Astrocyte of the hippocampus (primary cell): Measurements from ENCODE around the gene TMEM248.
"Not testable (repeated sequence)": the region's sequence is repeated elsewhere in the genome, so short reads cannot be mapped to it uniquely, and the experiment has no call there.

Source experiments
- DNase-seq: peaks from one replicate; pipeline ENCODE4 v3.0.0; 2011; ENCODE audit warnings: low read depth, low spot score

TMEM248 gene

GRCh38 chr7:66908598-66908997, 12.4 kb upstream of the TMEM248 start:
- DNase-seq, result not testable (repeated sequence)

GRCh38 chr7:66910789-66911188, 10.2 kb upstream of the TMEM248 start:
- DNase-seq, result no peak

DNA sequence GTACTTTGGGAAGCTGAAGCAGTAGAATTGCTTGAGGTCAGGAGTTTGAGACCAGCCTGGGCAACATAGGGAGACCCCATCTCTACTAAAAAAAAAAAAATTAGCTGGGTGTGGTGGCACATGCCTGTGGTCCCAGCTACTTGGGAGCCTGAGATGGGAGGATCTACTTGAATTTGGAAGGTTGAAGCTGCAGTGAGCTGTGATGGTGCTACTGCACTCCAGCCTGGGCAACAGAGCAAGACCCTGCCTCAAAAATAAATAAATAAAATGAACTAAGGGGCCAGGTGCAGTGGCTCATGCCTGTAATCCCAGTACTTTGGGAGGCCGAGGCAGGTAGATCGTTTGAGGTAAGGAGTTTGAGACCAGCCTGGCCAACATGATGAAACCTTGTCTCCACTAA, 9.8 kb upstream of the TMEM248 start:
- not testable (repeated sequence) for DNase-seq

- DNase-seq, result no peak
Measured at GRCh38 chr7:66912195-66912594, 8.8 kb upstream of the TMEM248 start.

DNA sequence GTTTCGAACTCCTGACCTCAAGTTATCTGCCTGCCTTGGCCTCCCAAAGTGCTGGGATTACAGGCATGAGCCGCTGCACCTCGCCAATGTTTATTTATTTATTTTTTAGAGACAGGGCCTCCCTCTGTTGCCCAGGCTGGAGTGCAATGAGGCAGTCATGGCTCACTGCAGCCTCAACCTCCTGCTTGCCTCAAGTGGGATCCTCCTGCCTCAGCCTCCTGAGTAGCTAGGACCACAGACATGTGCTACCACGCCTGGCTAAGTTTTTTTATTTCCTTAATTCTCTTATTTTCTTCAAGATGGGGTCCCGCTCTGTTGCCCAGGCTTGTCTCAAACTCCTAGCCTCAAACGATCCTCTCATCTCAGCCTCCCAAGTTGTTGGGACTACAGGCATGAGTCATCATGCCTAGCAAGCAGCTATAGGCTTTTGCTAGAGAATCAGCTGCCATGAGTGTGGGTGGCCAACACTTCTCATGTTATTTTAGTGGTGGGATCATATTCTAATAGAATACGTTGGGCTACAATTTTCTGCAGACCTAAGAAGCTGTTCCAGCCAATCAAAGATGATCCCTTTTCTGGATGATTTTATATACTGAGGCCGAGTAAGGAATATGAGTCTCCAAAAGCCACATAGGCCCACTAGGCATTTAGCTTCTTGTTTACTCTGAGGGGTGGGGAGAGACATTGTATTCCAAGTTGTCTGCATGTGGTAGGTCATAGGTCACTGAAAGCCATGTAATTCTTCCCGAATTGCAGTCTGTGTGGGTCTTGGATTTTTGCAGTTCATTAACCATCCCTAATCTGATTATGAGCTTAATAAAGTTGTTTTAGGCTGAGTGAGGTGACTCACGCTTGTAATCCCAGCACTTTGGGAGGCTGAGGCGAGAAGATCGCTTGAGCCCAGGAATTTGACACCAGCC, 7.6 kb upstream of the TMEM248 start:
- DNase-seq, result no peak

GRCh38 chr7:66917904-66918303, 3.1 kb upstream of the TMEM248 start:
- not testable (repeated sequence) for DNase-seq

DNA sequence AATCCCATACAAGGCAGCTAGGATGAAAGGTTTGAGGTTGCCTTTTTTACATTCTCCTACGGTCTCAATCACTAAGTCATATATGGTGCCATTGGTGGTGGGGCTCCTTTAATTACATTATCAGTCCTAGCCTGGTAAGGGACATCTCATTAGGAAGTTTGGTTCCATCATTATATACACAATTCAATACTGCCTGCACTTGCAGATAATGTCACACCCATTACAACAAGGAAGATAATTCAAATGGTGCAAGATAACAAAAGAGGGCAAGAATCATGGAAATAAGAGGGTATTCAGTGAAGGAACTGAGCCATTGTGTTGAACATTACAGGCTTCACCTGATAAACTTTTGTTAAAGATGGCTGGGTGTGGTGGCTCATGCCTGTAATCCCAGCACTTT, 1.7 kb upstream of the TMEM248 start:
- DNase-seq, result no peak

DNA sequence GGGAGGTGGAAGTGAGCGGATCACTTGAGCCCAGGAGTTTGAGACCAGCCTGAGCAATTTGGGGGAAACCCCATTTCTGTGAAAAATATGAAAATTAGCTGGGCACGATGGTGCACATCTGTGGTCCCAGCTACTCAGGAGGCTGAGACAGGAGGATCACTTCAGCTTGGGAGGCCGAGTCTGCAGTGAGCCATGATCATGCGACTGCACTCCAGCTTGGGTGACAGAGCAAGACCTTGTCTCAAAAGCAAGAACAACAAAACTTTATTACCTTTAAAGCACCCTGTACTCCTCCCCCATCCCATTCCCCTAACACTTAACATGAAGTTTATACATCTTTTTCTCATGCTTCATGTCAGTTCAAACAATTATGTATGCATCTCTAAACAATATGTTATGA, 1.3 kb upstream of the TMEM248 start:
- DNase-seq, result no peak

GRCh38 chr7:66920256-66920655, 769 bp upstream of the TMEM248 start:
- no peak for DNase-seq

GRCh38 chr7:66921396-66921917, 432 bp downstream of the TMEM248 start:
- DNase-seq, result peak; percentile 76

GRCh38 chr7:66921918-66922486, 977 bp downstream of the TMEM248 start:
- DNase-seq, result peak; percentile 42

DNA sequence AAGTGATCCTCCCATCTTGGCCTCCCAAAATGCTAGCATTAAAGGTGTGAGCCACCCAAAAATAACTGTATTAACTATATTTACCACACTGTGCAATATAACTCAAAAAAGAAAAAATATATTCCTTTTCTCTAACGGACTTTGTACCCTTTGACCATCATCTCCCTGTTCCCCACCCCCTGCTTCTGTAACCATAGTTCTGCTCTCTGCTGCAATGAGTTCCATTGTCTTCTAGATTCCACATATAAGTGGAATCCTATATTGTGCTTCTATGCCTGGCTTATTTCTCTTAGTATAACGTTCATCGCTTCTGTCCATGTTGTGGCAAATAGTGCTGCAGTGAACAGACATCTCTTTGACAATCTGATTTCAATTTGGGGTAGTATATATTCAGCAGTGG, 4.2 kb downstream of the TMEM248 start:
- DNase-seq, result no peak

- no peak for DNase-seq
Measured at GRCh38 chr7:66927348-66927948, 6.4 kb downstream of the TMEM248 start.

DNA sequence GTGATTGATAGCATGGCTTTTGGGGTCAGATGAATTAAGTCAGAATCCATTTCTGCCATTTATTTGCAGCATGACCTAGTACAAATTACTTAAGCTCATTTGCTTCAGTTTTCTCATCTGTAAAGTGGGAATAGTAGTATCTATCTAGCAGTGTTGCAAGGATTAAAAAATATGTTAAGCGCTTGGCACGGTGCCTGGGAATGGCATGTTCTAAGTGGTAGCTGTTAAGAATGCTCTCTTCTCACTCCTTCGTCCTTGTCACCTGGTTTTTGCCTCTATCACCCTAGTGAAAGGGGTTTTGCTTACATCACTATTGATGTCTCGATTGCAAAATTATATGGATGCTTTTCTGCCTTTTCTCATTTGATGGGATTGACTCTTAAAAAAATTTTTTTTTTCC, 7.4 kb downstream of the TMEM248 start:
- peak; percentile 45 for DNase-seq

GRCh38 chr7:66929165-66929564, 8.1 kb downstream of the TMEM248 start:
- no peak for DNase-seq

- no peak for DNase-seq
Measured at GRCh38 chr7:66929935-66930334, 8.9 kb downstream of the TMEM248 start.

DNA sequence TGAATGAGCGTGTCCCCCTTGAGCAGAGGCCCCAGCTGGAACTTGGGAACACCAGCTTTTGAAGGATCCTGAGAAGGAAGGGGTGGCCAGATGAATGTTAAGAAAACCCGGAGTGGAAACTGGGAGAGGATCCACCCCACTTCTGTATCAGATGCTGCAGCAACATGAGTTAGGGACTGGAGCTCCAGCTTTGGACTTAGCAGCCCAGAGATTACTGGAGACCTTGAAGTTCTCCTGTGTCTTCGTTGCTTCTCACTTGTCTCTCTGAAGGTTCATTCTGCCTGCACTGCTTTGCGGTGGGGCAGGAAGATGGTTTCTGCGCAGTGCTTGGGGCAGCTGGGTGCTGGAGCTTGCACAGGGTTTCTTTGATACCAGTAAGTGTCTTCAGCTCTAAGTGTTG, 9.3 kb downstream of the TMEM248 start:
- no peak for DNase-seq

DNA sequence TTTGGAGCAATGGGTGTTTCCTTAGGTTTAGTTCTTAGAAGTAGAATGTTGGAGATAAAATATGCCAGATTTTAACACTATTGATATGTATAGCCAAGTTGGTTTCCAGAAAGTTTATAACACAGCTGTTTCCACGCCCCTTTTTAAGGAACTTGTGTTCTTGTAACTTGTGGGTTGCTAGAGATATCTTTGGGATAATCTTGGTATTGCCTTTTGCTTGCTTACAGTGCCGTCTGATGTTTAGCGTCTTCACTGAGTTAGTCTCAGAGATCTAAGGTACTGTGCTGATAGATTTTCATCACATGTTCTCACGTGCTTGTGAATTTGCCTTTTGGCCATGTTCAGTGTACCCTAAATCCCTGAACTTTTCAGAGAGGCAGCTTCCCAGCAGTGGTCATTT, 12.4 kb downstream of the TMEM248 start:
- DNase-seq, result no peak

- DNase-seq, result no peak
Measured at GRCh38 chr7:66937940-66938339, 16.9 kb downstream of the TMEM248 start.

- no peak for DNase-seq
Measured at GRCh38 chr7:66939325-66939724, 18.3 kb downstream of the TMEM248 start.

DNA sequence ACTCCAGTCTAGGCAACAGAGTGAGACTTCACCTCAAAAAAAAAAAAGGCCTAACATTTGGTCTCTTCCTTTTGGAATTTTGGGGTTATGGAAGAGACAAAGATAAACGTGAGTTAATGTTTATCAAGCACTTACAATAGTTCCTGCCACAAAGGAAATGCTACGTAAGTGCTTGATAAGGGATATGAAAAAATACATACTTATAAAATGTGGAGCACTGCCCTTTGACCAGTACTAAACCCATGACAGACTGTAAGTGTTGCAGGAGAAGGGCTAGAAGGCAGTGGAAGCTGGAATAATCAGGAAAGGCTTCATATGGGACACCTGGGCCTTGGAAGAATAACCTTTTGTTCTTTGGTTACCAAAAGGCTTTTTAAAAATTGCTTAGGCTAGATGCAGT, 25.5 kb downstream of the TMEM248 start:
- DNase-seq, result no peak

DNA sequence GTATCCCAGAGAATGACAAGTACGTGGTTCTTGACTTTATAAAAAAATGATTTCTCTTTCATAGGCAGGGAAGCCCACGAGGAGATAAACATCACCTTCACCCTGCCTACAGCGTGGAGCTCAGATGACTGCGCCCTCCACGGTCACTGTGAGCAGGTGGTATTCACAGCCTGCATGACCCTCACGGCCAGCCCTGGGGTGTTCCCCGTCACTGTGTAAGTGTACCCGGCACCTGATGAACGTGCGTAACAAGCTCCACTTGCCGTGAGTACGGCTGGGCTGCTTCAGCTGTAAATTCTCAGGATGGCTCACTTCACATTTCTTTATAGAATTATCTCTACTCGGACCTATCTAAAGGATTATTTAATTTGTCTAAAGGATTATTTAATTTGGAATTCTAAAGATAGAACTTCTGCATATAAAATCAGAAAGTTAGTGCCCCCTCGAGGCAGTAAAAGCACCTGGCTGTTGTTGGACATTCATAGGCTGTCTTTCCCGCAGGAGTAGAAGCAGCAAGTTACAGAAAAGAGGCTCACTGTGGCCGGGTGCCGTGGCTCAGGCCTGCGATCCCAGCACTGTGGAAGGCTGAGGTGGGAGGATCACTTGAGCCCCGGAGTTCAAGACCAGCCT, 27.6 kb downstream of the TMEM248 start:
- DNase-seq, result no peak
